A673 (cell line): Measurements from ENCODE around the gene FBXO31.

Source experiments
- CTCF ChIP-seq: fragments of 300-800, 200-600 bp; sonication (generic); conservative IDR thresholded peaks from 2 replicates; pipeline ENCODE4 v1.5.1; 2017; ENCODE audit warnings: low read depth, mild to moderate bottlenecking, antibody characterized with exemption, low read length, moderate library complexity, mixed read lengths
- EZH2 ChIP-seq: fragments of 200-600 bp; sonication (generic); IDR thresholded peaks from 2 replicates; pipeline ENCODE4 v1.6.1; 2017; ENCODE audit warnings: borderline replicate concordance, low read depth, mild to moderate bottlenecking, mixed read lengths, antibody characterized with exemption, low read length; ENCODE audit not compliant: poor library complexity, severe bottlenecking

- TF ChIP-seq CTCF (no peak), EZH2 (no peak)
These were observed 24.5 kb downstream of the FBXO31 start for GRCh38 chr16:87359121-87359520.
